ENCODE results near the gene NDUFA8. TPM values are rescaled to one million over a fixed set of nuclear protein-coding genes. Genes with fewer than 3 reads are reported as not detected.

NDUFA8 gene
- polyA plus RNA-seq, 1 of the 3 experiments (the other 2 are of a cell fraction): 116 TPM

DNA sequence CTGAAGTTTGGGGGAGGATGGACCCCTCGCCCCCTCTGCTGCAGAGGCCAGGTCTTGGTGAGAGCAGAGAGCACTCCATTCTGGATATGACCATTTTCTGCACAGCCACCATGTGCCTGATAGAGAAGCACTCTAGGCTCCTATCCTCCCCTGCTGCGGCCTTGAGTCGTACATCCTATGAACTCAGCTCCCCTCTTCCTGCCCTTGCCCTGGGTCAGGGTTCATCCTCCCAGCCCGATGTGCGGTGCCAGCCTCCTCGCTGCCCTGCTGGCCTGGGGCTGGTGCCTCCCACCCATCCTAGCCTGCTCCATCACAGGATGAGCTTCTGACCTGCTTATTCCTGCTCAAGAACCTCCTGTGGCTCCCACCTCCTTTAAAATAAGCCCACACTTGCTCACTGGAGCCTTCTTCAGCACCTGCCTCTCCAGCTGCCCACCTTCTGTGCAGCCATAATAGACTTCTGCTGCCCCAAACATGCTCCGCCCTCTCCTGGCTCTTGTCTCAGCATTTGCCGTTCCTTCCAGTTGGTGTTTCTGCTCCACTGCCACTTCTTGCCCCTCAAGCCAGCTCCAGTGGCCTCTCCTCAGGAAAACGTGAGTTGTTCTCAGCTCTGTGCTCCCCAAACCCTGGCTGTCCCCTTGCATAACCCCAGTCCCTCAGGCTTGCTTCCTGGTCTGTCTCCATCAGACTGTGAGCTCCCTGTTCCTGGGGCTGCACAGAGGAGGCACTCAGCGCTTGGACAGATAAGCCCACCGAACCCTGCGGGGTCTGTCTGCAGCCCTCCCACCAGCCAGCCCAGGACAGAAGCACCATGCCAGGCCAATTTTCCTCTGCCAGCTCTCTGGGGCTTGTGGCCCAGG, 44.2 kb downstream of the NDUFA8 start (continued):
- TF ChIP-seq RFX5 (IDR thresholded peaks at IDR 0.05; ENCODE audit: low read length) (no peak), SMC3 (IDR thresholded peaks at IDR 0.05; ENCODE audit: low read depth, low read length) (no peak)
- TF ChIP-seq, protein P1, sequence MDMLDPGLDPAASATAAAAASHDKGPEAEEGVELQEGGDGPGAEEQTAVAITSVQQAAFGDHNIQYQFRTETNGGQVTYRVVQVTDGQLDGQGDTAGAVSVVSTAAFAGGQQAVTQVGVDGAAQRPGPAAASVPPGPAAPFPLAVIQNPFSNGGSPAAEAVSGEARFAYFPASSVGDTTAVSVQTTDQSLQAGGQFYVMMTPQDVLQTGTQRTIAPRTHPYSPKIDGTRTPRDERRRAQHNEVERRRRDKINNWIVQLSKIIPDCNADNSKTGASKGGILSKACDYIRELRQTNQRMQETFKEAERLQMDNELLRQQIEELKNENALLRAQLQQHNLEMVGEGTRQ (IDR thresholded peaks at IDR 0.05; ENCODE audit: borderline replicate concordance, low read depth, low read length): no peak

DNA sequence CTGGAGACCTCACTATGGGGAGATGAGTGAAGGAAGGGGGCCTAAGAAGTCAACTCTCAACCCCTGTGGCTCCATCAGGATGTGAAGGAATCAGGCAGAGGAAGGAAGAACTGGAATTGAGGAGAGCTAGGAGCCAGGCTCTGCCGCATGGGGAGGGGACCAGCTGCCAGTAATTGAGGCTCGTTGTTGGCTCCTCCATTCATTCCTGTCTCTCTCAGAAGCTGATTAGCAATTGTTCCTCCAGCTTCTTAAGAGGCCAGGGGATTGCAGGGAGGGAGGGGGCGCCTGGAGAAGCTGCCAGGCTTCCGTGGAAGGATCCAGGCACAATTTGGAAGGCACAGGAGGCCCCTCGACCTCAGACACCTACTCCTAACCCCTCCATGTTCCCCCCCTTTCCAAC, 46.0 kb downstream of the NDUFA8 start:
- ChIA-PET CTCF (interaction anchor here (1.2 to 2.2 kb wide), 5 partner anchors 9 to 237 kb away, joined by 4 to 13 read pairs (median 8); no protein-coding TSS in a partner anchor), POLR2A (no interaction called here)
- H3K4me1 ChIP-seq (ENCODE audit: control insufficient read depth in 1 of 2, insufficient read depth in 2 of 2, low read depth in 1 of 2, low read length in 1 of 2): no peaks in the 10 kb centered on the region; a peak in 1 of 4 replicates
- WGBS (ENCODE audit: low lambda C conversion rate): 28% methylated on average over 5 of the region's 5 CpGs
- no peak overlapping the region for H3K9ac ChIP-seq
- H3K4me2 ChIP-seq: no peak overlapping the region
- H3K4me3 ChIP-seq (ENCODE audit: low read depth in 2 of 2, low read length in 1 of 2): no peak overlapping the region
- H3K9me3 ChIP-seq: no peaks in the 10 kb centered on the region
- no peak overlapping the region for H3K27ac ChIP-seq (ENCODE audit: low read depth in 2 of 2, low read length in 1 of 2)
- peak; percentile 11 for DNase-seq
- TF ChIP-seq YY1 (IDR thresholded peaks at IDR 0.05; ENCODE audit: low read depth): no peak
- TF ChIP-seq, protein P2, sequence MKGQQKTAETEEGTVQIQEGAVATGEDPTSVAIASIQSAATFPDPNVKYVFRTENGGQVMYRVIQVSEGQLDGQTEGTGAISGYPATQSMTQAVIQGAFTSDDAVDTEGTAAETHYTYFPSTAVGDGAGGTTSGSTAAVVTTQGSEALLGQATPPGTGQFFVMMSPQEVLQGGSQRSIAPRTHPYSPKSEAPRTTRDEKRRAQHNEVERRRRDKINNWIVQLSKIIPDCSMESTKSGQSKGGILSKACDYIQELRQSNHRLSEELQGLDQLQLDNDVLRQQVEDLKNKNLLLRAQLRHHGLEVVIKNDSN (IDR thresholded peaks at IDR 0.05; ENCODE audit: borderline replicate concordance, low read depth): no peak
- TF ChIP-seq EP300 (IDR thresholded peaks at IDR 0.05; ENCODE audit: borderline replicate concordance in 1 of 2, low read depth in 1 of 2, low read length in 1 of 2): no peak
- TF ChIP-seq, protein P3, sequence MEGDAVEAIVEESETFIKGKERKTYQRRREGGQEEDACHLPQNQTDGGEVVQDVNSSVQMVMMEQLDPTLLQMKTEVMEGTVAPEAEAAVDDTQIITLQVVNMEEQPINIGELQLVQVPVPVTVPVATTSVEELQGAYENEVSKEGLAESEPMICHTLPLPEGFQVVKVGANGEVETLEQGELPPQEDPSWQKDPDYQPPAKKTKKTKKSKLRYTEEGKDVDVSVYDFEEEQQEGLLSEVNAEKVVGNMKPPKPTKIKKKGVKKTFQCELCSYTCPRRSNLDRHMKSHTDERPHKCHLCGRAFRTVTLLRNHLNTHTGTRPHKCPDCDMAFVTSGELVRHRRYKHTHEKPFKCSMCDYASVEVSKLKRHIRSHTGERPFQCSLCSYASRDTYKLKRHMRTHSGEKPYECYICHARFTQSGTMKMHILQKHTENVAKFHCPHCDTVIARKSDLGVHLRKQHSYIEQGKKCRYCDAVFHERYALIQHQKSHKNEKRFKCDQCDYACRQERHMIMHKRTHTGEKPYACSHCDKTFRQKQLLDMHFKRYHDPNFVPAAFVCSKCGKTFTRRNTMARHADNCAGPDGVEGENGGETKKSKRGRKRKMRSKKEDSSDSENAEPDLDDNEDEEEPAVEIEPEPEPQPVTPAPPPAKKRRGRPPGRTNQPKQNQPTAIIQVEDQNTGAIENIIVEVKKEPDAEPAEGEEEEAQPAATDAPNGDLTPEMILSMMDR (IDR thresholded peaks at IDR 0.05): no peak
- TF ChIP-seq, protein P4, sequence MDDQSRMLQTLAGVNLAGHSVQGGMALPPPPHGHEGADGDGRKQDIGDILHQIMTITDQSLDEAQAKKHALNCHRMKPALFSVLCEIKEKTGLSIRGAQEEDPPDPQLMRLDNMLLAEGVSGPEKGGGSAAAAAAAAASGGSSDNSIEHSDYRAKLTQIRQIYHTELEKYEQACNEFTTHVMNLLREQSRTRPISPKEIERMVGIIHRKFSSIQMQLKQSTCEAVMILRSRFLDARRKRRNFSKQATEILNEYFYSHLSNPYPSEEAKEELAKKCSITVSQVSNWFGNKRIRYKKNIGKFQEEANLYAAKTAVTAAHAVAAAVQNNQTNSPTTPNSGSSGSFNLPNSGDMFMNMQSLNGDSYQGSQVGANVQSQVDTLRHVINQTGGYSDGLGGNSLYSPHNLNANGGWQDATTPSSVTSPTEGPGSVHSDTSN (IDR thresholded peaks at IDR 0.05): no peak
- no peak for TF ChIP-seq FOXJ3 (CRISPR knock-in tag; IDR thresholded peaks at IDR 0.05)
- no peak for TF ChIP-seq MXI1 (IDR thresholded peaks at IDR 0.05; ENCODE audit: low read depth, low read length)
- TF ChIP-seq EZH2phosphoT487 (IDR thresholded peaks at IDR 0.05; ENCODE audit: borderline replicate concordance, low read depth): no peak
- no peak for TF ChIP-seq NFIC (IDR thresholded peaks at IDR 0.05; ENCODE audit: borderline replicate concordance)
- TF ChIP-seq FOXM1 (IDR thresholded peaks at IDR 0.05; ENCODE audit: low read depth): no peak
- TF ChIP-seq, protein P1 (IDR thresholded peaks at IDR 0.05; ENCODE audit: borderline replicate concordance, low read depth, low read length): no peak
- no peak for TF ChIP-seq TEAD4 (IDR thresholded peaks at IDR 0.05; ENCODE audit: borderline replicate concordance, insufficient read depth)
- TF ChIP-seq SIN3A (IDR thresholded peaks at IDR 0.05; ENCODE audit: borderline replicate concordance, low read depth, low read length): no peak
- TF ChIP-seq, protein P5, sequence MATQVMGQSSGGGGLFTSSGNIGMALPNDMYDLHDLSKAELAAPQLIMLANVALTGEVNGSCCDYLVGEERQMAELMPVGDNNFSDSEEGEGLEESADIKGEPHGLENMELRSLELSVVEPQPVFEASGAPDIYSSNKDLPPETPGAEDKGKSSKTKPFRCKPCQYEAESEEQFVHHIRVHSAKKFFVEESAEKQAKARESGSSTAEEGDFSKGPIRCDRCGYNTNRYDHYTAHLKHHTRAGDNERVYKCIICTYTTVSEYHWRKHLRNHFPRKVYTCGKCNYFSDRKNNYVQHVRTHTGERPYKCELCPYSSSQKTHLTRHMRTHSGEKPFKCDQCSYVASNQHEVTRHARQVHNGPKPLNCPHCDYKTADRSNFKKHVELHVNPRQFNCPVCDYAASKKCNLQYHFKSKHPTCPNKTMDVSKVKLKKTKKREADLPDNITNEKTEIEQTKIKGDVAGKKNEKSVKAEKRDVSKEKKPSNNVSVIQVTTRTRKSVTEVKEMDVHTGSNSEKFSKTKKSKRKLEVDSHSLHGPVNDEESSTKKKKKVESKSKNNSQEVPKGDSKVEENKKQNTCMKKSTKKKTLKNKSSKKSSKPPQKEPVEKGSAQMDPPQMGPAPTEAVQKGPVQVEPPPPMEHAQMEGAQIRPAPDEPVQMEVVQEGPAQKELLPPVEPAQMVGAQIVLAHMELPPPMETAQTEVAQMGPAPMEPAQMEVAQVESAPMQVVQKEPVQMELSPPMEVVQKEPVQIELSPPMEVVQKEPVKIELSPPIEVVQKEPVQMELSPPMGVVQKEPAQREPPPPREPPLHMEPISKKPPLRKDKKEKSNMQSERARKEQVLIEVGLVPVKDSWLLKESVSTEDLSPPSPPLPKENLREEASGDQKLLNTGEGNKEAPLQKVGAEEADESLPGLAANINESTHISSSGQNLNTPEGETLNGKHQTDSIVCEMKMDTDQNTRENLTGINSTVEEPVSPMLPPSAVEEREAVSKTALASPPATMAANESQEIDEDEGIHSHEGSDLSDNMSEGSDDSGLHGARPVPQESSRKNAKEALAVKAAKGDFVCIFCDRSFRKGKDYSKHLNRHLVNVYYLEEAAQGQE (IDR thresholded peaks at IDR 0.05; ENCODE audit: low read depth, low read length): no peak
- no peak for TF ChIP-seq RFX5 (IDR thresholded peaks at IDR 0.05; ENCODE audit: low read length)
- no peak for TF ChIP-seq GATA2 (CRISPR knock-in tag; IDR thresholded peaks at IDR 0.05)
- no peaks in the 10 kb centered on the region for H3F3A ChIP-seq (replicated peaks; ENCODE audit: insufficient read depth)
- H3K36me3 ChIP-seq (replicated peaks in 1 of 2; ENCODE audit: control insufficient read depth in 1 of 2, insufficient read depth in 2 of 2, low read length in 1 of 2): no peaks in the 10 kb centered on the region
- H3K79me2 ChIP-seq (ENCODE audit: insufficient read depth): no peaks in the 10 kb centered on the region
- no peaks in the 10 kb centered on the region for H3K9me2 ChIP-seq
- peaks cover 9% of the 10 kb centered on the region; the same call in 1 of the 2 replicates for H3K27me3 ChIP-seq (ENCODE audit: insufficient read depth)
- no peaks in the 10 kb centered on the region for H4K20me1 ChIP-seq (ENCODE audit: insufficient read depth)
- no peak overlapping the region for H2AFZ ChIP-seq (ENCODE audit: low read depth)

Data from SK-N-SH (cell line).